Measurements from ENCODE around the gene ZFAND2B.
"Not testable (repeated sequence)": the region's sequence is repeated elsewhere in the genome, so short reads cannot be mapped to it uniquely, and the experiment has no call there.

Gene ZFAND2B

GRCh38 chr2:219175928-219176817 lies 30.4 kb upstream of the ZFAND2B start:
- DNase-seq: peak; percentile 19 to 51

- DNase-seq: peak; percentile 82 to 91
These were observed 29.6 kb upstream of the ZFAND2B start, which contains the start of gene CNPPD1 for GRCh38 chr2:219176818-219177551. TSS of gene CNPPD1 (minus strand) at chr2:219176925. CDS start at chr2:219176828, 97 bp downstream.

- peak; percentile 86 to 95 for DNase-seq
These were observed 28.8 kb upstream of the ZFAND2B start, which contains the start of gene RETREG2 for GRCh38 chr2:219177552-219178376. TSS of gene RETREG2 (plus strand) at chr2:219178275. CDS start at chr2:219178353, 78 bp downstream.

- DNase-seq: peak in 1 of 2 donors; percentile 36
These were observed 28.0 kb upstream of the ZFAND2B start for GRCh38 chr2:219178377-219179175.

GRCh38 chr2:219179601-219180465 lies 26.7 kb upstream of the ZFAND2B start:
- no peak for DNase-seq

GRCh38 chr2:219180961-219181360 lies 25.6 kb upstream of the ZFAND2B start:
- DNase-seq: no peak

- no peak for DNase-seq
These were observed 25.1 kb upstream of the ZFAND2B start for GRCh38 chr2:219181531-219181930.

- DNase-seq: peak; percentile 63 to 65
These were observed 24.0 kb upstream of the ZFAND2B start for GRCh38 chr2:219182331-219183150.

GRCh38 chr2:219183151-219183772 lies 23.3 kb upstream of the ZFAND2B start:
- DNase-seq: no peak

- no peak for DNase-seq
These were observed 22.5 kb upstream of the ZFAND2B start for GRCh38 chr2:219184121-219184520.

GRCh38 chr2:219186754-219187456 lies 19.7 kb upstream of the ZFAND2B start:
- no peak for DNase-seq

- no peak for DNase-seq
These were observed 9.2 kb upstream of the ZFAND2B start for GRCh38 chr2:219197388-219197787.

GRCh38 chr2:219198974-219199373 lies 7.6 kb upstream of the ZFAND2B start:
- DNase-seq: no peak

GRCh38 chr2:219199470-219200211 lies 6.9 kb upstream of the ZFAND2B start:
- DNase-seq: no peak

GRCh38 chr2:219200502-219201326 lies 5.9 kb upstream of the ZFAND2B start:
- DNase-seq: not testable (repeated sequence)

GRCh38 chr2:219201331-219201730 lies 5.3 kb upstream of the ZFAND2B start:
- DNase-seq: not testable (repeated sequence)

Data from inflammatory macrophage (primary cell).